ENCODE data around the gene SCARB1.
A peak's percentile ranks its signal among the peaks of the same experiment; 100 is the strongest.

SCARB1 gene

GRCh38 chr12:124821252-124822200 is 42.1 kb downstream of the SCARB1 start:
- DNase-seq (ENCODE audit: low spot score) = no peak

DNA sequence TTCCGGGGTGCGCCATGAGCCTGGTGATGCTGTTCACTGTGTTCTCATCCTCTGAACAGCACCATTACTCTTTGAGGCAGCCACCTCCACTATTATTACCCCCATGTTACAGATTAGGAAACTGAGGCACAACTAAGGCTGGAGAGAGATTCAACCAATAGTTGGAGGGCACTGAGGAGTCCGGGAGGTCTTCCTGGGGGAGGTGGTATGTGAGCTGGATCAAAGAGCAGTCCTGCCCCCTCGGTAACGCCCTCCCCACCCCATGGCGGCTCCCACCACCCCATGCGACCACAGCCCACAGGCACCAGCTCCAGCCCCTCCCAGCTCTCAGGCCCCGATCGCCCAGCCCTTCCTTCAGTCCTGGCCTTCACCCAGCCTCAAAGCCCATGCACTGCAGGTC is 43.5 kb downstream of the SCARB1 start:
- DNase-seq (ENCODE audit: low spot score) = no peak

DNA sequence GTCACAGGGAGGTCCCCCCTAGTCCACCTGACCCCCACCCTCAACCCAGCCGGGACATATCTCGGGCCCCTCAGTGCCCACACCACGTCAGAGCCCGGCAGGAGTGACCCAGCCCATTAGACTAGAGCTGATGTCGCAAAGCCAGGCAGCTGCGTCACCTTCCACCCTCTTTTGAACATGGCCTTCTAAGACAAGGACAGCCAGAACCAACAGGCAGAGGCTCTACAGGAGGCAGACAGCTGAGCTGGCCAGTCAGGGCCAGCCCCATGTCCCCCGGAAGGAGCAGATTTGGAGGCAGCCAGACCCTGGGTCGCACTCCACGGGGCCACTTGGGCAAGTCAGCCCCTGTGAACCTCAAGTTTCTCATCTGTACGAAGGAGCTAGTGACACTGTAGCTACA is 44.1 kb downstream of the SCARB1 start:
- DNase-seq (ENCODE audit: low spot score) = no peak

DNA sequence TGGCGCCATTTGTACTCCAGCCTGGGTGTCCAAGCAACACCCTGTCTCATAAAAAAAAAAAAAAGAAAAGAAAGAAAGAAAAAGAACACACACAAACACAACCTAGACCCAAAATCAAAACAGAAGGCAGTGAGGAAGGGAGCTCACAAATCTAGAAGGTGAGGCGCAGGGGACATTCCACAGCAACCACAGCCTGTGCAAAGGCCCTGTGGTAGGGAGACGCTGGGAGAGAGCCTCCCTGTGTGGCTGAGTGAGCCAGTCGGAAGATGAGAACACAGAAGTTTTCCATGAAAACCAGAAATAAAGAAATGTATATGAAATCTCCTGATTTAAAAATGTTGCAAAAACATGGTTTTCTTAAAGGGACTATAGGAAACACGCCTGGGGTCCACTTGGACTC is 44.6 kb downstream of the SCARB1 start:
- no peak for DNase-seq (ENCODE audit: low spot score)

DNA sequence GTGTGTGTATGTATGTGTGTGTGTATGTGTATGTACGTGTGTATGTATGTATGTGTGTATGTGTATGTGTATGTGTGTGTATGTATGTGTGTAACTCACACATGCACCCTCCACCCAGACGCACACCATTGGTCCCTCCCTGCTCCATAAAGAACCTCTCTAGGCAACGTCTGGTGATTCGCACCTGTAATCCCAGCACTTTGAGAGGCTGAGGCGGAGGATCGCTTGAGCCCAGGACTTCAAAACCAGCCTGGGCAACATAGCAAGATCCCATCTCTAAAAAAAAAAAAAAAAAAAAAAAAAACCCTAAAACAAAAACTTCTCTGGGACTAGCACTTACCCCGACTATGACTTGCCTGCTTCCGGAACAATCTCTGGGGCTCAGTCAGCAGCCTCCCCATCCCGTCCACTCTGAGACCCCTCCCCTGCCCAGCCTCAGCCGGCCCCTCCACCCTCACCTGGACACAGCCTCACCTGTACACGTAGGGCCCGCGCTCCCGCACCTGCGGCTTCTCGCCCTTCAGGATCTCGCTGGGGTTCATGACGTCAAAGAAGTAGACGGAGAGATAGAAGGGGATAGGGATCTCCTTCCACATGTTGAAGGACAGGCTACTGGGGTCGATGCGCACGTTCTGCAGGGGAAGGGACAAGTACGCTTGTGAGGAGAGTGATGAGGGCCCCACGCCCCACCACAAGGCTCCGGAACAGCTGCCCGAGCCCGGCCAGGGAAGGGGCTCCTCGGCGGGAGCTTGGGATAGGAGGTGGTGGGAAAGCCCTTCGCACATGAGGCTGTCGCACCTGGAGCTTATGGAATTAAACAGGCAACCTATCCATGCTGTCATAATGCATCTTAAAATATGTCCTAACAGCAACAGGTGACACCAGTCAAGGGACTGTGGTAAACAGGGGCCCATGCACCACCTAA is 46.3 kb downstream of the SCARB1 start:
- DNase-seq (ENCODE audit: low spot score) = no peak

GRCh38 chr12:124816295-124816854 is 47.3 kb downstream of the SCARB1 start:
- DNase-seq (ENCODE audit: low spot score) = no peak

GRCh38 chr12:124814741-124815613 is 48.7 kb downstream of the SCARB1 start:
- no peak for DNase-seq (ENCODE audit: low spot score)

- DNase-seq (ENCODE audit: low spot score) = no peak
These were observed 49.9 kb downstream of the SCARB1 start for GRCh38 chr12:124813782-124814181.

DNA sequence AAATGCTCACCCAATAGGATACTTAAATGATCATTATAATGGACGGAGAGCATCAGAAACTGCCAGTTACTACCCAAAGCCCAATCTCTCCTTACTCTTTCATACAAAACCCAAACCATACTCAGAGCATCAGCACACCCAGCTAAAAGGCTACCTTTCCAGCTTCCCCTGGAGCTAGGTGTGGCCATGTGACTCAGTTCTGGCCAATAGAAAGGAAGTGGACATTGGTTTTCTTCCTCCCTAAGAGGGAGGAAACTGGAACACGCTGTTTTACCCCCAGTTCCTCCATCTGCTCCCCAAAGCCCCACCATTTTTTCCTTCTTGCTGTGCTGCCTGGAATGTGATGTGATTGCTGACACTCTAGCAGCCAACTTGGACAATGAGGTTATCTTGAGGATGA is 50.7 kb downstream of the SCARB1 start:
- DNase-seq (ENCODE audit: low spot score) = no peak

- no peak for DNase-seq (ENCODE audit: low spot score)
These were observed 51.3 kb downstream of the SCARB1 start for GRCh38 chr12:124812356-124812755.

DNA sequence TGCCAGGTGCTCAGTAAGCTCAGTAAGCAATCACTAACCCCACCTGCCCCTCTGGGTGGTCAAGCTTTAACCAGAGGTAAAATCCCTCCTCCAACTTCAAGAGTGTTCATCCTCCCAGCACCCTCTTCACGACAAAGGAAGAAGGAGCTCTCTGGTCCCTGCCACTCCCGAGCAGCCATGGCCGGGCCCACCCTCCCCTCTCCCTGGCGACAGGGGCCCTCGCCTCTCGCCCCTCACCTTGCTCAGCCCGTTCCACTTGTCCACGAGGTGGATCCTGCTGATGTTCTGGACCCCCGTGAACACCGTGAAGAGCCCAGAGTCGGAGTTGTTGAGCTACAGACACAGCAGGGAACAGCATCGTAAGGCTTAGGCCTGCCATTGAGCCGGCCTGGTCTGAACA is 52.0 kb downstream of the SCARB1 start:
- no peak for DNase-seq (ENCODE audit: low spot score)

DNA sequence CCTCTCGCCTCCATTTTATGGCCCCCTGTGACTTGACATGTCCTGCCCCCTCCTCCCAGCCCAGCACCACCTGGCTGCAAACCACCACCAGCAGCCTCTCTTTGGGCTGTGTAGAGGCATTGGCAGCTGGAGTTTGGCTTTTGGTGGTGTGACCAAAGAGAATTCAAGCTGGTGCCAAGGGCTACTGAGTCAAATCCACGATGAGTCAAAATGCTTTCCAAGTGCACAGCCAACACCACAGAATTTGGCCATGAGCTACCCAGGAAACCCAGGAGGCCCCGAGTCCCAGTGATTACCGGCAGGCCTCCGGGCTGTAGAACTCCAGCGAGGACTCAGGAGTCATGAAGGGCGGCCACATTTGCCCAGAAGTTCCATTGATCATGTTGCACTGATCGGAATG is 53.8 kb downstream of the SCARB1 start:
- peak; percentile 79 for DNase-seq (ENCODE audit: low spot score)

DNA sequence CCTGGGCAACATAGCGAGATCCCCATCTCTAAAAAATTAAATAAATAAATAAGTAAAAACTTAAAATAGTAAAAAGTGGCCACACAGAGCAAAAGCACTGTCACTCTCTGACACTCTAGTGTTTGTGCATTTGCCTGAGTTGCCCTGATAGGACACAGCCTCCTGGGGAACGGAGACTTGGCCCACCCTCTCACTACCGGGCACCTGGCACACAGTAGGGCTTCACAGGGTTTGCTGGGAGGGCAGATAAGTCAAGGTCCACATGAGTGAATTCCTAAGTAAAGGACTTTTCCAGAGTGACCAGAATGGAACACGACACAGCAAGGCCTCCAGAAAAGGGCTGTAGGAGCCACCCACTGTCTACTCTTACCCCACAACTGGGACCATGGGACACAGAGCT is 54.3 kb downstream of the SCARB1 start:
- no peak for DNase-seq (ENCODE audit: low spot score)

DNA sequence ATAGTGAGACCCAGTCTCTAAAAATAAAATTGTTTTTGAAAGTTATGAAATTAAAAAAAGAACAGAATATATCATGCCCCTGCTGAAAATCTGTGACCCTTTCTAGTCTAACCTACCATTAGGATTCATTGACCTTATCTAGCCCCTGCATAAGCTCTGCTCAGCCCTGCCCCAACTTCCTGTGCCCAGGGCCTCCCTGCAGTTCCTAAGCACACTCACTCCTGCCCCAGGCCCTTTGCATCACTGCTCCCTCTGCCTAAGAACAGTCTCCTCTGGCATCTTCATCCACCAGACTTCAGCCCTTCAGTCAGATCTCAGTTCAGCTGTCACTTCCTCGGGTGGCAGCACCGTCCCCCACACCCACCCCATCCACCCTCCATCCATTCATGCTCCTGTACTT is 55.4 kb downstream of the SCARB1 start:
- no peak for DNase-seq (ENCODE audit: low spot score)

- DNase-seq (ENCODE audit: low spot score) = no peak
These were observed 57.6 kb downstream of the SCARB1 start for GRCh38 chr12:124805876-124806668.

- no peak for DNase-seq (ENCODE audit: low spot score)
These were observed 58.6 kb downstream of the SCARB1 start for GRCh38 chr12:124805050-124805449.

DNA sequence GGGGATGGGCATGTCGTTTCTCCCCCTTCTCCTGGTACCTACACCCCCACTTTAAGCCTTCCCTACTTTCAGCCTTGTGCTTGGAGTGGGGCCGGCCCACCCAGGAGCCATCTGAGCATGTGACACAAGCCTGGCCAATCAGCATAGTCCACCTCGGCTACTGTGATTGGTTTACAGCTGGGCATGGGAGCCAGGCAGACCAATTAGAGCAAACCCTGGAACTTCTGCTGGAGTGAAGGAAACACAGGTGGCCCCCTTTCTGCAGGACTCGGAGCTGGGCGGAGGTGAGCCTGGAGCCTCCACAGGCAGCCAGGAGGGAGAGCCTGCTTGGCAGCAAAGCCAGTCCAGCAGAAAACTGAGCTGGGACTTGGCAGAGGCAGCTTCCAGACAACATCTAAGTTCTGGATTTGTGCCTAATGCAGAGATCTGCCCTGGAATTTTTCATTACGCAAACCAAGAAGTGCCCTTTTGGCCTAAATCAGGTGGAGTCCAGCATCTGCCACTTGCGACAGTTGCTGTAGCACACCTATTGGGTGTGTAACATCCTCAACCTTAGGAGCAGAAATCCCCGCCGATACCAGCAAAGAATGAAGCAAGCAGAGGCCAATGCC is 59.5 kb downstream of the SCARB1 start:
- DNase-seq (ENCODE audit: low spot score) = peak; percentile 51

GRCh38 chr12:124802361-124802760 is 61.3 kb downstream of the SCARB1 start:
- DNase-seq (ENCODE audit: low spot score) = no peak

DNA sequence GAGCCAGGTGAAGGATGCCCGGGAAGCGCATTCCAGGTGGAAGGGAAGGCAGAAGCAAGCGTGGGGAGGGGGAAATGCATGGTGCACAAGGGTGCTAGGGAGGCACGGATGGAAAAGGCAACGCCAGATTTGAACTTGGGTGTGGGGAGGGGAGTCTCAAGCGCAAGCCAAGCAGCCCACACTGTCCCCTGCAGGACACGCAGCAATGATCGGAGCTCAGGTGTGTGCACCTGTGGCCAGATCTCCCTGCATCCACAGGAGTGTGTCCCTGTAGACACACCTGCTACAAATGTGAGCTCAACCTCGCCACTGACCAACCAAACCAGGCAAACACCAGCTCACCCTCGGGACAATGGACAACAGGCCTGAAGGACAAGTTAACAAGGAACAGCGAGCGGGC is 63.2 kb downstream of the SCARB1 start:
- no peak for DNase-seq (ENCODE audit: low spot score)

GRCh38 chr12:124797321-124797720 is 66.3 kb downstream of the SCARB1 start:
- no peak for DNase-seq (ENCODE audit: low spot score)
